ENCODE measurements around the gene ZNF407.

DNA sequence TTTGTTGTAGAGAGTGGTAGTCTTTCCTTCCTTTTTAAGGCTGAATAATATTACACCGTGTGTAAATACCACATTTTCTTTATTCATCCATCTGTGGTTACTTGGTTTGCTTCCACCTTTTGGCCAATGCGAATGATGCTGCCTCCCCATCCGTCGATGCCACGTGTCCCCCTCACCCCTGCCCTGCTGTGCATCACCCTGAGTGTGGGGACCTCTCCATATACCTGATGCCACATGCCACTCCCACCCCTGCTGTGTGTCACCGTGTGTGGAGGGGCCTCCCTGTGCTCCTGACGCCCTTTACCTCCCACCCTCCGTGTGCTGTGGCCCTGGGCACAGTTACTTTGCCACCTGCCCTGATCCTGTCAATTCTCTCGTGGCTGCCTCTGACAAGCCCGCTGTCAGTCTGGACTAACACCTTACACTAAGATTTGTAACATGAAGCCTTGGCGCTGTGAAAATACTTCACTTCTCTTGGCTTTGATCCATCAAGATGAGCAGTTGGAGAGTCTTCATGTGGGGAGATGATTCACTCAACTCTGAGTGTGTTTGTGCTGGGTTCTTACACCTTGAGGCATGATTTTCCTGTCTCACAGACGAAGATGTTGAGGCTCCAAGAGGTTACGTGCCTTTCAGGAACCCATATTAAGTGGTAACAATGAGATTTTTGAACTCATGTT, 234.0 kb downstream of the ZNF407 start:
- TF ChIP-seq, protein P1, sequence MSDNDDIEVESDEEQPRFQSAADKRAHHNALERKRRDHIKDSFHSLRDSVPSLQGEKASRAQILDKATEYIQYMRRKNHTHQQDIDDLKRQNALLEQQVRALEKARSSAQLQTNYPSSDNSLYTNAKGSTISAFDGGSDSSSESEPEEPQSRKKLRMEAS (IDR thresholded peaks at IDR 0.05): no peak
- TF ChIP-seq, protein P2, sequence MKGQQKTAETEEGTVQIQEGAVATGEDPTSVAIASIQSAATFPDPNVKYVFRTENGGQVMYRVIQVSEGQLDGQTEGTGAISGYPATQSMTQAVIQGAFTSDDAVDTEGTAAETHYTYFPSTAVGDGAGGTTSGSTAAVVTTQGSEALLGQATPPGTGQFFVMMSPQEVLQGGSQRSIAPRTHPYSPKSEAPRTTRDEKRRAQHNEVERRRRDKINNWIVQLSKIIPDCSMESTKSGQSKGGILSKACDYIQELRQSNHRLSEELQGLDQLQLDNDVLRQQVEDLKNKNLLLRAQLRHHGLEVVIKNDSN (IDR thresholded peaks at IDR 0.05): no peak
- no peak for TF ChIP-seq FOXM1 (IDR thresholded peaks at IDR 0.05; ENCODE audit: borderline replicate concordance, low read depth)

All from Ishikawa (cell line).